ENCODE results near the gene PROZ.
A peak's percentile ranks its signal among the peaks of the same experiment; 100 is the strongest.

PROZ gene

DNA sequence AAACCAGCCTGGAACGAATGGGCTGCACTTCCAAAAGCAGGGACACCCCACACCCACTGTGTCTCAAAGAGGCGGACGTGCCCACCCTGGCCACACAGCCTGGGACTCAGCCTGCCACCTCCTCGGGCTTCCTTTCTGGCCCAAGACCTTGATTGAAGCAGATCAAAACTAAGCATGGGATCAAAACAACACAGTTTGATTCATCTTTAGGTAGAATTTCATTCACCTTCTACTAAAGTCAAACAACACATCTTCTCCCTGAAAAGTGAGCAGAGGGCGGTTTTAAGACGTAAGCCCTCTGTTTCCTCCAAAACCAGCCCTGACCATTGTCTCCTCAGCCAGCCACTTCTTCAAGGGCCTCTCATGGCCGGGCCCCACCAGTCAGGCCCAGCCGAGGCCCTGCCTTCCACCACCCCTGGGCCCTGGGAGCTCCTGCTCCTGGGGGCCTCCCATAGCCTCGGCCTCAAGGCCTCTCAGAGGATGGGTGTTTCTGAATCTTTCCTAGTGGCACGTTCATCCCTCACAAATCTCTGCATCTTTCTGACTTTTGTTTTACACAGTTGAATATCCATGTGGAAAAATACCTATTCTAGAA is 42.1 kb upstream of the PROZ start:
- Histone ChIP-seq H3K36me3 (ENCODE audit: control insufficient read depth, insufficient read depth, low read length) (no peaks in the 10 kb centered on the region), H3K9ac (ENCODE audit: low read length) (no peak overlapping the region), H3K4me1 (ENCODE audit: control insufficient read depth, insufficient read depth, low read length) (no peaks in the 10 kb centered on the region), H3K9me3 (ENCODE audit: control insufficient read depth, low read length) (no peaks in the 10 kb centered on the region), H3K4me3 (ENCODE audit: low read length) (no peak overlapping the region), H3K27me3 (ENCODE audit: control insufficient read depth, insufficient read depth, low read length) (peaks cover 6% of the 10 kb centered on the region)

DNA sequence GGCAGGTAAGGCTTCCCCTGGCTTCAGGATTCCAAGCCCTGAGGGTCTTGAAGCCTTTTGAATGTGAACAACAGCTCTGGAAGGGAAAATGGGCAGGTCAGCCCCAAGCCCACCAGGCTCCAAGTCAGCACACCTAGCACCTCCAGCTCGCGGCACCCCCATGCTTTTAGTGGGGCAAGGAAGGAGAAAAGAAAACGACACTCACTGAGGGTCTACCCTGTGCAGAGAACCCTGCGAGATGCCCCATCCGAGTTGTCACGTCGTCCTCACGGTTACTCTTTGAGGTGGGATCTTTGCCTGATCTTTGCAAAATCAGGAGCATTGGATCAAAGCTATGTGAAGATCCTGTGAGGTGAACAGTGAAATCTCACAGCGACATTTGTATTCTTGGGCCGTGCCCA is 41.6 kb upstream of the PROZ start:
- Histone ChIP-seq H3K4me3 (ENCODE audit: low read length) (no peak overlapping the region), H3K4me1 (ENCODE audit: control insufficient read depth, insufficient read depth, low read length) (peaks cover 2% of the 10 kb centered on the region), H3K27me3 (ENCODE audit: control insufficient read depth, insufficient read depth, low read length) (peaks cover 6% of the 10 kb centered on the region), H3K9me3 (ENCODE audit: control insufficient read depth, low read length) (no peaks in the 10 kb centered on the region), H3K36me3 (ENCODE audit: control insufficient read depth, insufficient read depth, low read length) (no peaks in the 10 kb centered on the region), H3K9ac (ENCODE audit: low read length) (no peak overlapping the region)

DNA sequence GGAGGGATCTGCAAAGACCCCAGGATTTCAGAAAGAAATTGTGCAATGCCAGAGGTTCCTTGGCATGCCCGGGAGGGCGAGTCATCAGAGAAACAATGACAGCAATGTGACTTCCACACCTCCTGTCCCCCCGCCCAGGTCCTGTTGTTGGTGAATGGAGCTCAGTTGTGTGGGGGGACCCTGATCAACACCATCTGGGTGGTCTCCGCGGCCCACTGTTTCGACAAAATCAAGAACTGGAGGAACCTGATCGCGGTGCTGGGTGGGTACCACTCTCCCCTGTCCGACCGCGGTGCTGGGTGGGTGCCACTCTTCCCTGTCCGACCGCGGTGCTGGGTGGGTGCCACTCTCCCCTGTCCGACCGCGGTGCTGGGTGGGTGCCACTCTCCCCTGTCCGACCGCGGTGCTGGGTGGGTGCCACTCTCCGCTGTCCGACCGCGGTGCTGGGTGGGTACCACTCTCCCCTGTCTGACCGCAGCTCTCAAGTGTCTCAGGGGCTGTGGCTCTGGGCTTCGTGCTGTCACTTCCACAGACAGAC is 41.0 kb upstream of the PROZ start:
- H3K36me3 ChIP-seq (ENCODE audit: control insufficient read depth, insufficient read depth, low read length), result no peaks in the 10 kb centered on the region
- peaks cover 7% of the 10 kb centered on the region for H3K4me1 ChIP-seq (ENCODE audit: control insufficient read depth, insufficient read depth, low read length)
- no peaks in the 10 kb centered on the region for H3K9me3 ChIP-seq (ENCODE audit: control insufficient read depth, low read length)
- no peak overlapping the region for H3K9ac ChIP-seq (ENCODE audit: low read length)
- peaks cover 6% of the 10 kb centered on the region for H3K27me3 ChIP-seq (ENCODE audit: control insufficient read depth, insufficient read depth, low read length)
- H3K4me3 ChIP-seq (ENCODE audit: low read length), result no peak overlapping the region

DNA sequence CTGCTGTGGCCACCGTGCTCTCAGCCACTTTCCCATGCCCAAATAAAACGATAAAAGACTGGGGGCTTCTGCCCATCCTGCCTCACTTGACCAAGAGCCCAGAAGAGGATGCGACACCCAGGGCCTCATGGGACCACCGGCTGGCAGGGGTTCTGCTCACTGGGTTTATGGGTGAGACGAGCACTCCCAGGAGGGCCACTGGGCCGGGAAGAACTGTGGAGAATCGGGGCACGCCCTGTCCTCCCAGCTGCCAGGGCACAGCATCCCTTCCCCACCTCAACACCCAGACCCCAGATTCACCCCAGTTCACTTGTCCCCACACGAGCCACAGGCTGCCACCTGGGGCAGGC is 40.6 kb upstream of the PROZ start:
- no peaks in the 10 kb centered on the region for H3K36me3 ChIP-seq (ENCODE audit: control insufficient read depth, insufficient read depth, low read length)
- H3K9me3 ChIP-seq (ENCODE audit: control insufficient read depth, low read length), result no peaks in the 10 kb centered on the region
- H3K4me3 ChIP-seq (ENCODE audit: low read length), result no peak overlapping the region
- H3K9ac ChIP-seq (ENCODE audit: low read length), result no peak overlapping the region
- peaks cover 12% of the 10 kb centered on the region for H3K4me1 ChIP-seq (ENCODE audit: control insufficient read depth, insufficient read depth, low read length)
- peaks cover 6% of the 10 kb centered on the region for H3K27me3 ChIP-seq (ENCODE audit: control insufficient read depth, insufficient read depth, low read length)

DNA sequence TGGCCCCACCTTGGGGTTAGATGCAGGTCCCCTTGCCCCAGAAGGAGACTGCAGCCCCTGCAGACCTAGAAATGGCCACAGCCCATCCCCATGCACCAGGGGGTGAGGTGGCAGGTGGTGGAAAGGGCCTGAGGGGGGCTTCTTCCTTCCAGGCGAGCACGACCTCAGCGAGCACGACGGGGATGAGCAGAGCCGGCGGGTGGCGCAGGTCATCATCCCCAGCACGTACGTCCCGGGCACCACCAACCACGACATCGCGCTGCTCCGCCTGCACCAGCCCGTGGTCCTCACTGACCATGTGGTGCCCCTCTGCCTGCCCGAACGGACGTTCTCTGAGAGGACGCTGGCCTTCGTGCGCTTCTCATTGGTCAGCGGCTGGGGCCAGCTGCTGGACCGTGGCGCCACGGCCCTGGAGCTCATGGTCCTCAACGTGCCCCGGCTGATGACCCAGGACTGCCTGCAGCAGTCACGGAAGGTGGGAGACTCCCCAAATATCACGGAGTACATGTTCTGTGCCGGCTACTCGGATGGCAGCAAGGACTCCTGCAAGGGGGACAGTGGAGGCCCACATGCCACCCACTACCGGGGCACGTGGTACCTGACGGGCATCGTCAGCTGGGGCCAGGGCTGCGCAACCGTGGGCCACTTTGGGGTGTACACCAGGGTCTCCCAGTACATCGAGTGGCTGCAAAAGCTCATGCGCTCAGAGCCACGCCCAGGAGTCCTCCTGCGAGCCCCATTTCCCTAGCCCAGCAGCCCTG is 40.0 kb upstream of the PROZ start:
- Histone ChIP-seq H3K4me3 (ENCODE audit: low read length) (no peak overlapping the region), H3K27me3 (ENCODE audit: control insufficient read depth, insufficient read depth, low read length) (peaks cover 6% of the 10 kb centered on the region), H3K9ac (ENCODE audit: low read length) (no peak overlapping the region), H3K9me3 (ENCODE audit: control insufficient read depth, low read length) (no peaks in the 10 kb centered on the region), H3K36me3 (ENCODE audit: control insufficient read depth, insufficient read depth, low read length) (no peaks in the 10 kb centered on the region), H3K4me1 (ENCODE audit: control insufficient read depth, insufficient read depth, low read length) (peaks cover 17% of the 10 kb centered on the region)

DNA sequence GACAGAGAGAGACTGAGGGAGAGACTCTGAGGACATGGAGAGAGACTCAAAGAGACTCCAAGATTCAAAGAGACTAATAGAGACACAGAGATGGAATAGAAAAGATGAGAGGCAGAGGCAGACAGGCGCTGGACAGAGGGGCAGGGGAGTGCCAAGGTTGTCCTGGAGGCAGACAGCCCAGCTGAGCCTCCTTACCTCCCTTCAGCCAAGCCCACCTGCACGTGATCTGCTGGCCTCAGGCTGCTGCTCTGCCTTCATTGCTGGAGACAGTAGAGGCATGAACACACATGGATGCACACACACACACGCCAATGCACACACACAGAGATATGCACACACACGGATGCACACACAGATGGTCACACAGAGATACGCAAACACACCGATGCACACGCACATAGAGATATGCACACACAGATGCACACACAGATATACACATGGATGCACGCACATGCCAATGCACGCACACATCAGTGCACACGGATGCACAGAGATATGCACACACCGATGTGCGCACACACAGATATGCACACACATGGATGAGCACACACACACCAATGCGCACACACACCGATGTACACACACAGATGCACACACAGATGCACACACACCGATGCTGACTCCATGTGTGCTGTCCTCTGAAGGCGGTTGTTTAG is 39.2 kb upstream of the PROZ start:
- H3K9ac ChIP-seq (ENCODE audit: low read length), result no peak overlapping the region
- no peak overlapping the region for H3K4me3 ChIP-seq (ENCODE audit: low read length)
- peaks cover 2% of the 10 kb centered on the region for H3K27me3 ChIP-seq (ENCODE audit: control insufficient read depth, insufficient read depth, low read length)
- peaks cover 17% of the 10 kb centered on the region for H3K4me1 ChIP-seq (ENCODE audit: control insufficient read depth, insufficient read depth, low read length)
- H3K36me3 ChIP-seq (ENCODE audit: control insufficient read depth, insufficient read depth, low read length), result no peaks in the 10 kb centered on the region
- H3K9me3 ChIP-seq (ENCODE audit: control insufficient read depth, low read length), result no peaks in the 10 kb centered on the region

DNA sequence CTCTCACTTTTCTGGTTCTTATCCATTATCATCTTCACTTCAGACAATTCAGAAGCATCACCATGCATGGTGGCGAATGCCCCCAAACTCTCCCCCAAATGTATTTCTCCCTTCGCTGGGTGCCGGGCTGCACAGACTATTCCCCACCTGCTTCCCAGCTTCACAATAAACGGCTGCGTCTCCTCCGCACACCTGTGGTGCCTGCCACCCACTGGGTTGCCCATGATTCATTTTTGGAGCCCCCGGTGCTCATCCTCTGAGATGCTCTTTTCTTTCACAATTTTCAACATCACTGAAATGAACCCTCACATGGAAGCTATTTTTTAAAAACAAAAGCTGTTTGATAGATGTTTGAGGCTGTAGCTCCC is 38.6 kb upstream of the PROZ start:
- no peaks in the 10 kb centered on the region for H3K36me3 ChIP-seq (ENCODE audit: control insufficient read depth, insufficient read depth, low read length)
- H3K9ac ChIP-seq (ENCODE audit: low read length), result no peak overlapping the region
- H3K4me3 ChIP-seq (ENCODE audit: low read length), result no peak overlapping the region
- peaks cover 2% of the 10 kb centered on the region for H3K27me3 ChIP-seq (ENCODE audit: control insufficient read depth, insufficient read depth, low read length)
- peaks cover 17% of the 10 kb centered on the region for H3K4me1 ChIP-seq (ENCODE audit: control insufficient read depth, insufficient read depth, low read length)
- H3K9me3 ChIP-seq (ENCODE audit: control insufficient read depth, low read length), result no peaks in the 10 kb centered on the region

DNA sequence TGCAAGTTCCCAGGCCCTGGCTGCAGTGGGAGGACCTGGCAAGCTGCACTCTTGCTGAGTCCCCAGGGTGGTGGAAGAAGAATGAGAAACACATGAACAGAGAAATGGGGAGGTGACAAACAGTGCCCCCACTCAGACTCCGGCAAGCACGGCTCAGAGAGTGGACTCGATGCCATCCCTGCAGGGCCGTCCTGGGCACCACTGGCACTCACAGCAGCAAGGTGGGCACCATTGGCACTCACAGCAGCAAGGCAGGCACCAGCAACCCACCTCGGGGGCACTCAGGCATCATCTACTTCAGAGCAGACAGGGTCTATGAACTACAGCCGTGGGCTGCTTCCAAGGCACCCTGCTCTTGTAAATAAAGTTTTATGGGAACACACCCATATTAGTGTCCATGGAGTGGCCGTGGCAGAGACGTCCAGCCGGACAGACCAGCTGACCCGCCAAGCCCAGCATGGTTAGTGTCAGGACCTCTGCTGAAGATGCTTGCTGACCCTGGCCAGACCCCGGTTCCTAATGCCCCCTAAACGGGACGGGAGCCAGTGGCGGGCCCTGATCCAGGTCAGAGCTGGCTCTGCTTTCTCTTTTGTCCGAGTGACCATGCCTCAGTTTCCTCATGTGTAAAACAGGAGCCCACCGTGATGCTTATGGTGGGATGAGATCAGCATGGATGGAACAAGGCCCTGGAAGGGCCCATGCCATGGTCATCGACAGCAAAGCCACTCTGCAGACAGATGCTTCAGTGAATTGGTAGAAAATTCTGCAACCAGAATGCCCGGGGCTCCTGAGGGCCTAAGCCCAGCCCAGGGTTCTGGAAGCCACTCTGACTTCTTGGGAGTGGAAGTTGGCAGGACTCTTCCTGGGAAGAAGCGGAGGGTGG is 37.9 kb upstream of the PROZ start:
- H3K27me3 ChIP-seq (ENCODE audit: control insufficient read depth, insufficient read depth, low read length), result peaks cover 2% of the 10 kb centered on the region
- no peaks in the 10 kb centered on the region for H3K9me3 ChIP-seq (ENCODE audit: control insufficient read depth, low read length)
- peaks cover 17% of the 10 kb centered on the region for H3K4me1 ChIP-seq (ENCODE audit: control insufficient read depth, insufficient read depth, low read length)
- no peak overlapping the region for H3K9ac ChIP-seq (ENCODE audit: low read length)
- no peak overlapping the region for H3K4me3 ChIP-seq (ENCODE audit: low read length)
- H3K36me3 ChIP-seq (ENCODE audit: control insufficient read depth, insufficient read depth, low read length), result no peaks in the 10 kb centered on the region

DNA sequence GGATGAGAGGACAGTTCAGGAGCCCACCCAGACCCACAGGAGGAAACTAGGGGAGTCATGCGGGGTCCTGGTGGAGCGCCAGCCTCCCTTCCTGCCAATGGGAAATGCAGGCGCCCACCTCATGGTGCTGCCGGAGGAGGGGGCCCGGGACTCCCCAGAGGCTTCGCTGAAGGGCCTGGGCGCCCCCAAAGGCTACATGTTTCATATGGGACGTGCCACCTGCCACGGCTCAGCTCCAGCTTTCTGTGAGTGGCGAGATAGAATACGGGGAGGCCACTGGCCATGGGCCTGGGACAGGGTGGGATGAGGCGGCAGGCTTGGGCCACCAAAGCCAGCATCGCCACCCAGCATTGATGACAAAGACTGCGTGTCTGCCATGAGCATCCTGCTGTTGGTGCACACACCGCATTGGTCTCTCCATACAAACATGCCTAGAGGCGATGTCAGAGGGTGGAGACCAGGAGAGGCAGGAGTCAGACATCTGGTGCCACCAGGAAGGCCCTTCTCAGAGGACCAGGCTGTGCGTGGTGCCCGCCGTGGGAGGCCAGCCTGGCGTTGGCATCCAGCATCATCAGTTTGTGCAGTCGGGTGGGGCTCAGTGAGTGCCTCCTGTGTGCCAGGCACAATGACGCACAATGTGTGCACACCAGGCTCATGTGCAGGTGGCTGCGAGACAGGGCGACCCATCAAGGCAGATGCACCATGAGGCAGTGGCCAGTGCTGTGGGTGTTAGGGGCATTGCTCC is 37.1 kb upstream of the PROZ start:
- Histone ChIP-seq H3K9me3 (ENCODE audit: control insufficient read depth, low read length) (no peaks in the 10 kb centered on the region), H3K9ac (ENCODE audit: low read length) (no peak overlapping the region), H3K36me3 (ENCODE audit: control insufficient read depth, insufficient read depth, low read length) (no peaks in the 10 kb centered on the region), H3K4me3 (ENCODE audit: low read length) (no peak overlapping the region), H3K4me1 (ENCODE audit: control insufficient read depth, insufficient read depth, low read length) (peaks cover 17% of the 10 kb centered on the region), H3K27me3 (ENCODE audit: control insufficient read depth, insufficient read depth, low read length) (no peaks in the 10 kb centered on the region)

DNA sequence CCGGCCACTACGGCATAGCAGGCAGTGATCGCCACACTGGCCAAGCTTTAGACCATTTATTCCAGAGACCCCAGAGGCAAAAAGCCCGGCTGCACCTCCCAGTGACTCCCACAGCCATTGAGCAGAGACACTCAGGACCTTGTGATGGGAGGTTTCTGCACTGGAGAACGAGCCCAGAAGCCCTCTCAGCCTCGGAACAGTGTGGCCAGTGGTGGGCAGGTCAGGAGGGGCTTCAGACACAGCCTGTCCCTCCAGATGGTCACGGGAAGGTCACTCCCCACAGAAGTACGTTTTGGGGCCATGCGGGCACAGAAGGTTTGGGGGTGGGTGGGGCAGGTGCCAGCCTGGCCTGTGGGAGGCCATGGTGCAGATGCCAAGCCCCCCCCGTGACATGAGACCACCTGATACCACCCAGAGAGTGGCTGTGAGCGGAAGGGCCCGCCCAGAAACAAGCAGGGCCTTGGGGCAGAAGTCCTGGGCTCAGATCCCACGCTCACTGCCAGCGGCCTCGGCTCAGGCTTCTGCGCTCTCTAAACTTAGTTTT is 36.4 kb upstream of the PROZ start:
- Histone ChIP-seq H3K36me3 (ENCODE audit: control insufficient read depth, insufficient read depth, low read length) (no peaks in the 10 kb centered on the region), H3K4me1 (ENCODE audit: control insufficient read depth, insufficient read depth, low read length) (peaks cover 17% of the 10 kb centered on the region), H3K9ac (ENCODE audit: low read length) (no peak overlapping the region), H3K9me3 (ENCODE audit: control insufficient read depth, low read length) (no peaks in the 10 kb centered on the region), H3K27me3 (ENCODE audit: control insufficient read depth, insufficient read depth, low read length) (no peaks in the 10 kb centered on the region), H3K4me3 (ENCODE audit: low read length) (no peak overlapping the region)

DNA sequence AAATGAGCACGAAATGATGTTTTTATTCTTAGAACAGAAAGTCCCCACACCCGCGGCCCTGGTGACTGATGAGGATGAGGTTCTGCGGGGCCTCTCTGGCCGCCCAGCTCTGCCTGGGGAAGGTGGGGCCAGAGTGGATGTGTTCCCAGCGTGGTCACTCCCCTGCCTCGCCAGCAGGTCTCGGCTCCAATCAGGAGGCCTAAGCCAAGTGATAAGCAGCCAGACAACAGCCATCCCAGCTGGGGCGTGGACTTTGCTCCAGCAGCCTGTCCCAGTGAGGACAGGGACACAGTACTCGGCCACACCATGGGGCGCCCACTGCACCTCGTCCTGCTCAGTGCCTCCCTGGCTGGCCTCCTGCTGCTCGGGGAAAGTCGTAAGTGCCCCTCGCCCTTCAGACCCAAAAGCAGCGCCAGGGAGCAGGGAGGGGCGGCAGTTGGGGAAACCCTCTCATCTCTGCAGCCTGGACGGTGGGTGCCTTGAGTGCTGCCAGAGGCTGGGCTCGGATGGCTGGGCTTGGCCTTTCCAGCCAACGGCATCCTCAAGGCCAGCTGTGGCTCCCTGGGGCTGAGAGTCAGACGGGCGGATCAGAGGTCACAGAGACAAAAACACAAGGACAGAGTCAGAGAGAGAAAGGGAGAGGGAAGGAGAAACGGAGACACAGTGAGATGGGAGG is 35.8 kb upstream of the PROZ start, which contains the start of gene F10:
Gene F10 (plus strand): TSS at position 250 of the 676 bp plus-strand sequence. CDS start 57 bp downstream, at position 307.
- no peaks in the 10 kb centered on the region for H3K9me3 ChIP-seq (ENCODE audit: control insufficient read depth, low read length)
- peak within 1 kb of the TSS; percentile 8 for H3K4me3 ChIP-seq (ENCODE audit: low read length)
- peaks cover 17% of the 10 kb centered on the region for H3K4me1 ChIP-seq (ENCODE audit: control insufficient read depth, insufficient read depth, low read length)
- peaks cover 1% of the 10 kb centered on the region for H3K27me3 ChIP-seq (ENCODE audit: control insufficient read depth, insufficient read depth, low read length)
- no peaks in the 10 kb centered on the region for H3K36me3 ChIP-seq (ENCODE audit: control insufficient read depth, insufficient read depth, low read length)
- peak within 1 kb of the TSS; percentile 53 for H3K9ac ChIP-seq (ENCODE audit: low read length)

Data from mucosa of stomach (tissue), 1 donor.